IMR-90 (cell line): ENCODE measurements around the gene SEMA3G. TPM values are rescaled to one million over a fixed set of nuclear protein-coding genes. Genes with fewer than 3 reads are reported as not detected.

Experiments
- ATAC-seq: fragments of 200-7000 bp; cut with Tn5 transposase; 2 replicates; pipeline ENCODE4 v1.9.1; 2020; ENCODE audit warnings: low read depth, mild to moderate bottlenecking, moderate library complexity
- BruUV-seq: library from RNA; stranded (reverse); fragments of 400-500 nt; replicated peaks from 2 replicates; lab custom pipeline; 2021; lab: Mats Ljungman, UMichigan
- CTCF ChIA-PET: fragments of 300-600 bp; formaldehyde crosslinking; extraction: SDS; loops from one replicate; lab custom pipeline; 2021; ENCODE audit warnings: antibody characterized with exemption; lab: Yijun Ruan, JAX
- POLR2A ChIA-PET: fragments of 300-600 bp; sonication (Branson Sonifier 250); formaldehyde crosslinking; loops from one replicate; lab custom pipeline; 2022; ENCODE audit warnings: antibody characterized with exemption; ENCODE audit not compliant: unreplicated experiment; lab: Charles Lee
- DNase-seq: peaks from one replicate; pipeline ENCODE4 v3.0.0; 2013
- H2AFZ ChIP-seq: replicated peaks from 2 replicates; pipeline ENCODE3; 2013; ENCODE audit warnings: low read length, mild to moderate bottlenecking; ENCODE audit not compliant: poor library complexity
- H2AK5ac ChIP-seq: 2 replicates; pipeline ENCODE4 v1.6.1; 2013; ENCODE audit warnings: low read depth, low read length, inconsistent platforms
- H2AK9ac ChIP-seq: replicated peaks from 2 replicates; pipeline ENCODE3; 2013; ENCODE audit warnings: mild to moderate bottlenecking, low read depth, low read length, moderate library complexity; ENCODE audit not compliant: poor library complexity
- H2BK120ac ChIP-seq: 2 replicates; pipeline ENCODE4 v1.6.1; 2013; ENCODE audit warnings: low read depth, low read length, inconsistent platforms
- H2BK15ac ChIP-seq: 3 replicates; pipeline ENCODE4 v1.6.1; 2013; ENCODE audit warnings: low read depth, low read length, inconsistent platforms
- H2BK20ac ChIP-seq: 2 replicates; pipeline ENCODE4 v1.6.1; 2013; ENCODE audit warnings: low read depth, mild to moderate bottlenecking, inconsistent platforms, low read length, moderate library complexity
- H2BK5ac ChIP-seq: 2 replicates; pipeline ENCODE4 v1.6.1; 2013; ENCODE audit warnings: mild to moderate bottlenecking, low read depth, low read length, inconsistent platforms; ENCODE audit not compliant: poor library complexity, severe bottlenecking
- H3K14ac ChIP-seq: replicated peaks from 2 replicates; pipeline ENCODE4 v1.6.1; 2013; ENCODE audit warnings: low read depth, low read length, inconsistent platforms
- H3K18ac ChIP-seq: 2 replicates; pipeline ENCODE4 v1.6.1; 2013; ENCODE audit warnings: low read depth, low read length, control low read depth
- H3K23ac ChIP-seq: 2 replicates; pipeline ENCODE4 v1.6.1; 2013; ENCODE audit warnings: low read depth, low read length, inconsistent platforms
- H3K27ac ChIP-seq: 2 replicates; pipeline ENCODE4 v1.5.1; 2013; ENCODE audit warnings: mild to moderate bottlenecking, control low read depth, low read length; ENCODE audit not compliant: insufficient read depth
- H3K27me3 ChIP-seq: 2 replicates; pipeline ENCODE4 v1.6.1; 2013; ENCODE audit warnings: low read length; ENCODE audit not compliant: control insufficient read depth, insufficient read depth
- H3K36me3 ChIP-seq: 2 replicates; pipeline ENCODE4 v1.6.1; 2013; ENCODE audit warnings: low read length, mixed read lengths; ENCODE audit not compliant: control insufficient read depth, insufficient read depth
- H3K4ac ChIP-seq: 2 replicates; pipeline ENCODE4 v1.6.1; 2013; ENCODE audit warnings: low read depth, low read length, inconsistent platforms
- H3K4me1 ChIP-seq: 2 replicates; pipeline ENCODE4 v1.6.1; 2013; ENCODE audit warnings: low read length, mixed read lengths; ENCODE audit not compliant: control insufficient read depth, insufficient read depth
- H3K4me2 ChIP-seq: 2 replicates; pipeline ENCODE4 v1.6.1; 2013; ENCODE audit warnings: low read depth, mild to moderate bottlenecking, control low read depth, low read length, moderate library complexity
- H3K4me3 ChIP-seq: 2 replicates; pipeline ENCODE4 v1.5.1; 2013; ENCODE audit warnings: low read depth, mild to moderate bottlenecking, control low read depth, low read length, moderate library complexity; ENCODE audit not compliant: insufficient read depth
- H3K56ac ChIP-seq: 2 replicates; pipeline ENCODE4 v1.6.1; 2013; ENCODE audit warnings: low read length, inconsistent platforms; ENCODE audit not compliant: insufficient read depth; ENCODE audit errors: extremely low read depth
- H3K79me1 ChIP-seq, 2 experiments: 2 replicates each; pipeline ENCODE4 v1.6.1; 2013; ENCODE audit warnings: low read length in 2 of 2, inconsistent platforms in 1 of 2, low read depth in 1 of 2
- H3K9ac ChIP-seq: 2 replicates; pipeline ENCODE4 v1.6.1; 2013; ENCODE audit warnings: low read depth, low read length, control low read depth
- H3K9me1 ChIP-seq: 2 replicates; pipeline ENCODE4 v1.6.1; 2013; ENCODE audit warnings: low read length, inconsistent platforms; ENCODE audit not compliant: insufficient read depth
- H3K9me3 ChIP-seq: 2 replicates; pipeline ENCODE4 v1.6.1; 2013; ENCODE audit warnings: low read length; ENCODE audit not compliant: control insufficient read depth, insufficient read depth
- H4K20me1 ChIP-seq: 2 replicates; pipeline ENCODE4 v1.6.1; 2013; ENCODE audit warnings: low read length, inconsistent platforms; ENCODE audit not compliant: insufficient read depth
- H4K5ac ChIP-seq: 2 replicates; pipeline ENCODE4 v1.6.1; 2013; ENCODE audit warnings: mild to moderate bottlenecking, low read depth, low read length, control low read depth
- H4K8ac ChIP-seq, 2 experiments: 2 replicates each; pipeline ENCODE4 v1.6.1; 2013; ENCODE audit warnings: low read depth in 2 of 2, low read length in 2 of 2, control low read depth in 1 of 2, inconsistent platforms in 1 of 2
- H4K91ac ChIP-seq: 2 replicates; pipeline ENCODE4 v1.6.1; 2013; ENCODE audit warnings: low read depth, low read length, inconsistent platforms; ENCODE audit not compliant: insufficient read depth
- FOS ChIP-seq: fragments of 150-350 bp; IDR thresholded peaks from 2 replicates; pipeline ENCODE4 v1.6.1; 2016; ENCODE audit warnings: low read depth, low read length
- MAFK ChIP-seq: IDR thresholded peaks from 2 replicates; pipeline ENCODE4 v1.6.1; 2012; ENCODE audit warnings: low read depth, low read length, improper control_type of control experiment
- MAZ ChIP-seq: IDR thresholded peaks from 2 replicates; pipeline ENCODE4 v1.6.1; 2012; ENCODE audit warnings: low read depth, mild to moderate bottlenecking, low read length, improper control_type of control experiment, moderate library complexity, borderline replicate concordance
- NFE2L2 ChIP-seq: fragments of 150-350 bp; IDR thresholded peaks from 2 replicates; pipeline ENCODE4 v1.6.1; 2016; ENCODE audit warnings: low read depth, mild to moderate bottlenecking, low read length
- RAD21 ChIP-seq: IDR thresholded peaks from 2 replicates; pipeline ENCODE4 v1.6.1; 2012; ENCODE audit warnings: low read length, improper control_type of control experiment
- RCOR1 ChIP-seq: IDR thresholded peaks from 2 replicates; pipeline ENCODE4 v1.6.1; 2012; ENCODE audit warnings: mild to moderate bottlenecking, low read length, improper control_type of control experiment; ENCODE audit not compliant: insufficient replicate concordance
- RFX5 ChIP-seq: IDR thresholded peaks from 2 replicates; pipeline ENCODE4 v1.8.0; 2012; ENCODE audit warnings: low read depth, mild to moderate bottlenecking, low read length, moderate library complexity
- WGBS, 2 experiments: methylation state at CpG; one replicate each; pipeline versions ENCODE4 v1.1.5 to v1.1.7; 2013; ENCODE audit warnings: missing lambda C conversion rate in 2 of 2; ENCODE audit not compliant: insufficient read length in 1 of 2; ENCODE audit errors: extremely low coverage in 2 of 2; 5-methylcytosine and 5-hydroxymethylcytosine counted together
- dilution Hi-C: fragments of 300-500 bp; cut with HindIII; formaldehyde crosslinking; loops from one replicate; pipeline ENCODE4 v1.14.3; 2018; ENCODE audit warnings: low sequenced_read_pairs; ENCODE audit not compliant: unreplicated experiment
- in situ Hi-C: fragments of 300-500 bp; cut with MboI; formaldehyde crosslinking; loops from 3 replicates; pipeline ENCODE4 v1.14.3; 2019; ENCODE audit warnings: low sequenced_read_pairs, inconsistent platforms, mixed read lengths
- intact Hi-C: fragments of 100-400 bp; cut with micrococcal nuclease; formaldehyde crosslinking; loops from 2 replicates; pipeline ENCODE4 v1.10.0; 2022
- polyA plus RNA-seq, 3 experiments: library from polyadenylated mRNA; depleted of rRNA; stranded (reverse); fragments of >200 nt; gene quantifications; 2 replicates each; pipeline ENCODE4 v1.2.3, GENCODE V29; 2012; ENCODE audit warnings: low replicate concordance in 1 of 3
- total RNA-seq: library from RNA; depleted of rRNA; stranded (reverse); fragments of >200 nt; gene quantifications from 2 replicates; pipeline ENCODE4 v1.2.3, GENCODE V29; 2012
- TF ChIP-seq, protein P1 (sequence below): fragments of 150-350 bp; IDR thresholded peaks from 2 replicates; pipeline ENCODE4 v1.6.1; 2016; ENCODE audit warnings: low read depth, mild to moderate bottlenecking, low read length, moderate library complexity, borderline replicate concordance

SEMA3G gene
- total and polyA plus RNA-seq, 2 of the 4 experiments (the other 2 are of a cell fraction), result 0.07 TPM; not detected in 1

DNA sequence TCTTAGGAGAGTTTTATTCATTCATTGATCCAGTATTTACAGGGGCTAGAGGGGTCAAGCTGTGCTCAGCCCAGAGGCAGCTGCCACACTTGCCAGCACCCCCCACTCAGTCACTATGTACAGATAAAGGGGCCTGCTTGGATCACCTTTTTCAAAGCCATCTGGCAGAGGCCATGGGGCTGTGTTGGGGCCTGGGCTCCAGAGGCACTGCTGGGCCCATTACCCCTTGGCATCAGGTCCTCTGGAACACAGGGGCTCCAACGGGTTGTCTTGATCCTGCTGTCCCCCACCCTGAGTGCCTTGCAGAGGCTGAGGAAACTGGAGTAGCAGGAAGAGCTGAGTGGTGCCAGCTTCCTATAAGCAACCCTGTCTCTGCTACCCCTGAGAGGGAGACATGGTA, 43.9 kb downstream of the SEMA3G start:
- no peak overlapping the region for H3K4me2 ChIP-seq
- no peak overlapping the region for H3K18ac ChIP-seq
- H3K9ac ChIP-seq, result no peak overlapping the region
- no peak overlapping the region for H2BK15ac ChIP-seq
- H2AK5ac ChIP-seq, result no peak overlapping the region
- H3K9me1 ChIP-seq, result 0 out of 2 replicates have a peak, but pooled peaks cover 6% of the 10 kb centered on the region
- intact Hi-C loops (no loop called here), in situ Hi-C loops (no loop called here), dilution Hi-C loops (no loop called here)
- no peak overlapping the region for H4K8ac ChIP-seq
- H3K4me1 ChIP-seq, result no peaks in the 10 kb centered on the region
- no CpG with 5 or more reads among the region's 1 CpG for WGBS, 2 experiments
- no peak overlapping the region for H2BK20ac ChIP-seq
- CTCF ChIA-PET, result interaction anchor here (0.5 kb wide), 1 partner anchor 11 kb away, joined by 8 read pairs; no protein-coding TSS in a partner anchor
- peaks cover 3 to 4% of the 10 kb centered on the region in 2 experiments; a peak in 3 of 4 replicates for H3K79me1 ChIP-seq
- no peak for TF ChIP-seq FOS
- no peak for TF ChIP-seq RCOR1
- TF ChIP-seq, protein P1, sequence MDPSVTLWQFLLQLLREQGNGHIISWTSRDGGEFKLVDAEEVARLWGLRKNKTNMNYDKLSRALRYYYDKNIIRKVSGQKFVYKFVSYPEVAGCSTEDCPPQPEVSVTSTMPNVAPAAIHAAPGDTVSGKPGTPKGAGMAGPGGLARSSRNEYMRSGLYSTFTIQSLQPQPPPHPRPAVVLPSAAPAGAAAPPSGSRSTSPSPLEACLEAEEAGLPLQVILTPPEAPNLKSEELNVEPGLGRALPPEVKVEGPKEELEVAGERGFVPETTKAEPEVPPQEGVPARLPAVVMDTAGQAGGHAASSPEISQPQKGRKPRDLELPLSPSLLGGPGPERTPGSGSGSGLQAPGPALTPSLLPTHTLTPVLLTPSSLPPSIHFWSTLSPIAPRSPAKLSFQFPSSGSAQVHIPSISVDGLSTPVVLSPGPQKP, result no peak
- no peak for TF ChIP-seq MAFK
- TF ChIP-seq MAZ, result no peak
- no peak for TF ChIP-seq RAD21
- TF ChIP-seq RFX5, result no peak
- no peak for TF ChIP-seq NFE2L2
- H4K5ac ChIP-seq, result no peak overlapping the region
- no peak overlapping the region for H3K56ac ChIP-seq
- no peak for ATAC-seq
- H4K91ac ChIP-seq, result no peak overlapping the region
- H4K20me1 ChIP-seq, result no peaks in the 10 kb centered on the region; the same call in 1 of the 2 replicates
- DNase-seq, result no peak
- H3K36me3 ChIP-seq, result peaks cover 51% of the 10 kb centered on the region
- no peaks in the 10 kb centered on the region for H3K27me3 ChIP-seq
- no peak overlapping the region for H3K23ac ChIP-seq
- POLR2A ChIA-PET, result no interaction called here
- no peak overlapping the region for H3K4ac ChIP-seq
- H3K9me3 ChIP-seq, result no peaks in the 10 kb centered on the region
- BruUV-seq, result no TSS peak
- H3K14ac ChIP-seq, result no peak overlapping the region
- no peak overlapping the region for H2BK5ac ChIP-seq
- H3K4me3 ChIP-seq, result no peak overlapping the region
- H3K27ac ChIP-seq, result no peak overlapping the region
- H2AK9ac ChIP-seq, result no peak overlapping the region
- H2AFZ ChIP-seq, result no peak overlapping the region
- H2BK120ac ChIP-seq, result no peak overlapping the region
